ENCODE data around the gene OTUB2. TPM values are rescaled to one million over a fixed set of nuclear protein-coding genes. Genes with fewer than 3 reads are reported as not detected.
"Not testable (repeated sequence)": the region's sequence is repeated elsewhere in the genome, so short reads cannot be mapped to it uniquely, and the experiment has no call there.

The OTUB2 gene
- total RNA-seq, 1 experiment from 2014 or later = 3.4 TPM

- intact Hi-C loops (cut with micrococcal nuclease; ENCODE audit: unreplicated experiment) = no loop called here
Measured at GRCh38 chr14:94066089-94066676, 40.0 kb downstream of the OTUB2 start.

GRCh38 chr14:94072076-94072475, 45.9 kb downstream of the OTUB2 start:
- in situ Hi-C loops (cut with HindIII; ENCODE audit: low pct_unique_long_range_greater_than_20kb, low sequenced_read_pairs); BruUV-seq (replicated peaks): not testable (repeated sequence)
- H3K9me3 ChIP-seq (ENCODE audit: control insufficient read depth, insufficient read depth, low read depth, low read length) = peaks cover 23% of the 10 kb centered on the region; the same call in 1 of the 2 replicates

More at GRCh38 chr14:94066089-94066676, 40.0 kb downstream of the OTUB2 start:
- in situ Hi-C loops (cut with HindIII; ENCODE audit: low pct_unique_long_range_greater_than_20kb, low sequenced_read_pairs) = no loop called here
- Histone ChIP-seq H3K4me1 (ENCODE audit: control insufficient read depth, insufficient read depth, low read length) (no peaks in the 10 kb centered on the region), H3K27ac (ENCODE audit: low read length) (no peak overlapping the region), H3K4me3 (ENCODE audit: low read depth in 2 of 2, low read length in 2 of 2) (no peak overlapping the region), H3K36me3 (ENCODE audit: control insufficient read depth, insufficient read depth, low read length) (peaks cover 4% of the 10 kb centered on the region; the same call in 1 of the 2 replicates), H3K9me3 (ENCODE audit: control insufficient read depth, insufficient read depth, low read depth, low read length) (no peaks in the 10 kb centered on the region), H3K27me3 (ENCODE audit: control insufficient read depth, insufficient read depth, low read length) (no peaks in the 10 kb centered on the region)
- BruUV-seq (replicated peaks) = no TSS peak
- TF ChIP-seq REST (IDR thresholded peaks at IDR 0.05; ENCODE audit: insufficient read depth in 1 of 2, low read depth in 2 of 2, low read length in 1 of 2) (no peak), CTCF (IDR thresholded peaks at IDR 0.05) (no peak)
- peak; percentile 56; the same call in 1 of the 2 replicates for ATAC-seq
- DNase-seq (ENCODE audit: low read depth, low spot score) = no peak
- CTCF ChIA-PET = no interaction called here
- POLR2A ChIA-PET = no interaction called here

GRCh38 chr14:94074534-94074933, 48.4 kb downstream of the OTUB2 start:
- ATAC-seq = no peak
- no TSS peak for BruUV-seq (replicated peaks)
- CTCF ChIA-PET = no interaction called here
- no peaks in the 10 kb centered on the region for H3K27me3 ChIP-seq (ENCODE audit: control insufficient read depth, insufficient read depth, low read length)
- TF ChIP-seq SIN3A (IDR thresholded peaks at IDR 0.05; ENCODE audit: borderline replicate concordance, insufficient read depth, low read depth, low read length) (no peak), CTCF (IDR thresholded peaks at IDR 0.05) (no peak), TCF7L2 (IDR thresholded peaks at IDR 0.05; ENCODE audit: low read depth, low read length) (no peak), POLR2AphosphoS5 (IDR thresholded peaks at IDR 0.05; ENCODE audit: low read depth, low read length) (no peak), REST (IDR thresholded peaks at IDR 0.05; ENCODE audit: insufficient read depth in 1 of 2, low read depth in 2 of 2, low read length in 1 of 2) (no peak)
- POLR2A ChIA-PET = interaction anchor here (0.6 kb wide), 1 partner anchor 604 kb away, joined by 3 read pairs; no protein-coding TSS in a partner anchor
- in situ Hi-C loops (cut with HindIII; ENCODE audit: low pct_unique_long_range_greater_than_20kb, low sequenced_read_pairs) = no loop called here
- H3K4me1 ChIP-seq (ENCODE audit: control insufficient read depth, insufficient read depth, low read length) = peaks cover 3% of the 10 kb centered on the region
- H3K36me3 ChIP-seq (ENCODE audit: control insufficient read depth, insufficient read depth, low read length) = peaks cover 9% of the 10 kb centered on the region; the same call in 1 of the 2 replicates
- no peak for DNase-seq (ENCODE audit: low read depth, low spot score)
- intact Hi-C loops (cut with micrococcal nuclease; ENCODE audit: unreplicated experiment) = no loop called here
- peaks cover 34% of the 10 kb centered on the region; the same call in 1 of the 2 replicates for H3K9me3 ChIP-seq (ENCODE audit: control insufficient read depth, insufficient read depth, low read depth, low read length)
- H3K27ac ChIP-seq (ENCODE audit: low read length) = no peak overlapping the region
- no peak overlapping the region for H3K4me3 ChIP-seq (ENCODE audit: low read depth in 2 of 2, low read length in 2 of 2)

More at GRCh38 chr14:94072076-94072475, 45.9 kb downstream of the OTUB2 start:
- H3K4me1 ChIP-seq (ENCODE audit: control insufficient read depth, insufficient read depth, low read length); CTCF ChIA-PET; POLR2A ChIA-PET; ATAC-seq; DNase-seq (ENCODE audit: low read depth, low spot score); H3K27ac ChIP-seq (ENCODE audit: low read length); H3K27me3 ChIP-seq (ENCODE audit: control insufficient read depth, insufficient read depth, low read length); H3K36me3 ChIP-seq (ENCODE audit: control insufficient read depth, insufficient read depth, low read length); intact Hi-C loops (cut with micrococcal nuclease; ENCODE audit: unreplicated experiment); H3K4me3 ChIP-seq (ENCODE audit: low read depth in 2 of 2, low read length in 2 of 2): not testable (repeated sequence)
